Neural cell (in vitro differentiated cells): ENCODE results near the gene C1RL.

ENCODE experiments used
- CTCF ChIP-seq: fragments of 450-650 bp; IDR thresholded peaks from 2 replicates; pipeline ENCODE4 v1.5.1; 2014; ENCODE audit warnings: antibody characterized with exemption, mild to moderate bottlenecking, moderate library complexity; ENCODE audit not compliant: poor library complexity, severe bottlenecking
- EP300 ChIP-seq: fragments of 450-650 bp; conservative IDR thresholded peaks from 2 replicates; pipeline ENCODE4 v1.6.1; 2014; ENCODE audit warnings: antibody characterized with exemption, mild to moderate bottlenecking, moderate library complexity; ENCODE audit not compliant: poor library complexity, severe bottlenecking
- MXI1 ChIP-seq: fragments of 450-650 bp; conservative IDR thresholded peaks from 2 replicates; pipeline ENCODE4 v1.6.1; 2014; ENCODE audit warnings: antibody characterized with exemption, mild to moderate bottlenecking; ENCODE audit not compliant: poor library complexity, severe bottlenecking
- POLR2AphosphoS5 ChIP-seq: IDR thresholded peaks from 2 replicates; pipeline ENCODE4 v1.6.1; 2012
- REST ChIP-seq: IDR thresholded peaks from 2 replicates; pipeline ENCODE4 v1.6.1; 2012; ENCODE audit warnings: borderline replicate concordance
- TAF1 ChIP-seq: IDR thresholded peaks from 2 replicates; pipeline ENCODE4 v1.6.1; 2012; ENCODE audit warnings: low read depth

- TF ChIP-seq CTCF = no peak
- no peak for TF ChIP-seq EP300
- TF ChIP-seq MXI1 = peak; percentile 73
- peak; percentile 54 for TF ChIP-seq POLR2AphosphoS5
- no peak for TF ChIP-seq TAF1
- no peak for TF ChIP-seq REST
These were observed 21.9 kb upstream of the C1RL start for GRCh38 chr12:7130701-7131501.
